Heart left ventricle (tissue), 16 donors: ENCODE results near the gene RNF213. TPM values are rescaled to one million over a fixed set of nuclear protein-coding genes. Genes with fewer than 3 reads are reported as not detected.

ENCODE experiments used
- ATAC-seq, 4 donors: fragments of 200-7000 bp; cut with Tn5 transposase; one replicate each; pipeline ENCODE4 v1.9.1; 2020 to 2022; ENCODE audit warnings: moderate library complexity in 4 of 4, mild to moderate bottlenecking in 3 of 4, moderate number of reproducible peaks in 1 of 4
- DNase-seq, 5 donors: peaks; one replicate each; pipeline ENCODE4 v3.0.0-alpha.2; 2020
- H3K27ac ChIP-seq, 12 donors: fragments of 200-600 bp; sonication (generic) in 4 of 12; one replicate each; pipeline versions ENCODE4 v1.5.0 to v1.8.0; 2016 to 2022; ENCODE audit warnings: mild to moderate bottlenecking in 2 of 12
- H3K27me3 ChIP-seq, 9 donors: fragments of 200-600 bp; sonication (generic) in 2 of 9; one replicate each; pipeline versions ENCODE4 v1.5.1 to v1.8.0; 2016 to 2022; ENCODE audit warnings: mild to moderate bottlenecking in 3 of 9
- H3K36me3 ChIP-seq, 9 donors: fragments of 200-600 bp; sonication (generic) in 2 of 9; one replicate each; pipeline versions ENCODE4 v1.5.0 to v1.8.0; 2018 to 2022; ENCODE audit warnings: mild to moderate bottlenecking in 2 of 9
- H3K4me1 ChIP-seq, 12 donors: fragments of 200-600 bp; sonication (generic) in 4 of 12; one replicate each; pipeline versions ENCODE4 v1.5.0 to v1.8.0; 2016 to 2022; ENCODE audit warnings: mild to moderate bottlenecking in 3 of 12
- H3K4me3 ChIP-seq, 12 donors: fragments of 200-600 bp; sonication (generic) in 4 of 12; one replicate each; pipeline versions ENCODE4 v1.5.0 to v1.8.0; 2017 to 2022; ENCODE audit warnings: mild to moderate bottlenecking in 9 of 12, moderate library complexity in 4 of 12
- H3K9me3 ChIP-seq, 12 donors: fragments of 200-600 bp; sonication (generic) in 4 of 12; one replicate each; pipeline versions ENCODE4 v1.5.0 to v1.8.0; 2016 to 2022; ENCODE audit warnings: mild to moderate bottlenecking in 1 of 12
- CTCF ChIP-seq, 12 donors: fragments of 200-600 bp; sonication (generic) in 4 of 12; IDR thresholded peaks; one replicate each; pipeline versions ENCODE4 v1.5.0 to v1.8.0; 2018 to 2022; ENCODE audit warnings: antibody characterized with exemption in 12 of 12, mild to moderate bottlenecking in 5 of 12
- POLR2A ChIP-seq, 2 donors: fragments of 450-650 bp; IDR thresholded peaks; one replicate each; pipeline ENCODE4 v1.6.1; 2017; ENCODE audit warnings: antibody characterized with exemption in 2 of 2, mild to moderate bottlenecking in 2 of 2, moderate library complexity in 2 of 2
- WGBS, 4 donors: extraction: QIAGEN DNeasy Blood & Tissue Kit in 2 of 4; methylation state at CpG; one replicate each; pipeline versions ENCODE4 v1.1.5 to v1.1.7; 2013 to 2018; 5-methylcytosine and 5-hydroxymethylcytosine counted together
- intact Hi-C, 10 donors: fragments of 100-400 bp; cut with DNase I; formaldehyde crosslinking; loops; one replicate each; pipeline versions ENCODE4 v1.11.1 to v1.14.2; 2022
- polyA plus RNA-seq, 2 donors: library from polyadenylated mRNA; stranded (reverse); fragments of 200-250 nt; gene quantifications; one replicate each; pipeline ENCODE4 v1.2.3, GENCODE V29; 2013
- total RNA-seq, 9 donors: library from RNA; depleted of rRNA in 2 of 9; stranded (reverse); fragments of >200 nt in 2 of 9; fragmentation: NEBNext Ultra II Directional in 3 of 9; extraction: Animal tissue kit (Norgen Biotek cat#: 25700) in 3 of 9; gene quantifications; one replicate each; pipeline versions ENCODE4 v1.1.0 to v1.2.4, GENCODE V29; 2016 to 2023
- donor health status: ischemic (EF 13 %, LVEDD 7.1; RV severe dilation, severe dysfunction).
- donor health status: healthy with polysubstance abuse.
- donor health status: DM: no; HTN: yes; CAD: no.
- donor health status: DM: no; HTN: no; CAD: no.
- donor health status: ischemic (EF 25% LVEDD 6.9; RV normal size, moderate dysfunction).
- donor health status: ischemic (EF 25% LVEDD 5.7; RV mildly dilated, moderate dysfunction).
- donor health status: healthy.
- donor health status: DM: yes; HTN: yes; CAD: no.
- donor health status: ischemic (EF 35%, LVEDD 5.7; RV mildly dilated, moderate dysfunction).
- donor health status: nonischemic (EF 11% LVEDD 7.7; RV severe dilation, severe dysfunction).
- donor health status: DM: yes; HTN: yes; CAD: no.
- donor health status: PGD.
- donor health status: ischemic (EF 29% LVEDD 5.4; RV normal size, mild dysfunction).
- donor health status: nonischemic (EF 23%, LVEDD 6.1; RV moderate dilation, normal function).

RNF213 gene
- total and polyA plus RNA-seq, 11 donors = 23.1 to 167 (median 31.4) TPM

DNA sequence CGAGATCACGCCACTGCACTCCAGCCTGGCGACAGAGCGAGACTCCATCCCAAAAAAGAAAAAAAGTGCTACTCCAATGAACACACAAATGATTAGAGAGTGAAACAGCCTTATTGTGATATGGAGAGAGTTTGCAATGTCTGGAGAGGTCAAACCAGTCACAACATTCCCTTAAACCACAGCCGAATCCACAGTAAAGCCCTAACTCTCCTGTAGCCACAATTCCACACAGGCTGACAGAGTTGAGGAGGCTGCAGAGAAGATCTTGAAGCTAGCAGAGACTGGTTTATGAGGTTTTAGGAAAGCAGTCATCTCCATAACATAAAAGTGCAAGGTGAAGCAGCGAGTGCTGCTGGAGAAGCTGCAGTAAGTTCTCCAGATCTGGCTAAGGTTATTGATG is 6.7 kb downstream of the RNF213 start:
- H3K27ac ChIP-seq = no peak overlapping the region
- ATAC-seq (no peak), DNase-seq (no peak)
- H3K36me3 ChIP-seq = peaks cover 0 to 82% (median 35%) of the 10 kb centered on the region in 9 donors
- no peaks in the 10 kb centered on the region for H3K27me3 ChIP-seq
- intact Hi-C loops = loop anchor here in 3 of 10 donors (10.0 kb wide), 1 partner anchor 123 kb away; the partner anchor contains the start of gene EIF4A3 (in 3 of the 3)
- TF ChIP-seq CTCF (IDR thresholded peaks at IDR 0.05) (no peak), POLR2A (IDR thresholded peaks at IDR 0.05) (no peak)
- WGBS, 4 donors = 96 to 99% (median 98%) methylated on average over 6 of the region's 6 CpGs
- peaks cover 0 to 82% (median 17%) of the 10 kb centered on the region in 12 donors for H3K4me1 ChIP-seq
- H3K4me3 ChIP-seq = no peak overlapping the region
- no peaks in the 10 kb centered on the region for H3K9me3 ChIP-seq

DNA sequence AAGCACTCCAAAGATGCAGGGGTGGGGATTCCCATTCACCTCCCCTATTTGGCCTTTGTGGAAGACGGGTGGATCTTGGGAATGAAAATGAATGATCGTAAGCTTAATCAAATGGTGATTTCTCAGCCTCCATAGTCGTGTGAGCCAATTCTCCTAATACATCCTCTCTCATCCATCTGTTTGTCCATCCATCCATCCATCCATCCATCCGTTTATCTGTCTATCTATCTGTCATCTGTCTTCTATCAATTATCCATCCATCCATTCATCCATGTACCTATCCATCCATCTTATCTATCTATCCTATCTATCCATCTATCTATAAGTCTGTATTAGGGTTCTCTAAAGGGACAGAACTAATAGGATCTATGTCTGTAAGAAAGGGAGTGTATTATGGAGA is 7.8 kb downstream of the RNF213 start:
- ATAC-seq (no peak), DNase-seq (no peak)
- 81 to 96% (median 88%) methylated on average over 4 of the region's 4 CpGs for WGBS, 4 donors
- peaks cover 0 to 84% (median 8%) of the 10 kb centered on the region in 12 donors for H3K4me1 ChIP-seq
- TF ChIP-seq POLR2A (IDR thresholded peaks at IDR 0.05) = no peak
- no peak for TF ChIP-seq CTCF (IDR thresholded peaks at IDR 0.05)
- no peaks in the 10 kb centered on the region for H3K9me3 ChIP-seq
- no peaks in the 10 kb centered on the region for H3K27me3 ChIP-seq
- peaks cover 0 to 93% (median 39%) of the 10 kb centered on the region in 9 donors for H3K36me3 ChIP-seq
- no peak overlapping the region for H3K27ac ChIP-seq
- intact Hi-C loops = loop anchor here in 3 of 10 donors (10.0 kb wide), 1 partner anchor 124 kb away; the partner anchor contains the start of gene EIF4A3 (in 3 of the 3)
- H3K4me3 ChIP-seq = no peak overlapping the region

DNA sequence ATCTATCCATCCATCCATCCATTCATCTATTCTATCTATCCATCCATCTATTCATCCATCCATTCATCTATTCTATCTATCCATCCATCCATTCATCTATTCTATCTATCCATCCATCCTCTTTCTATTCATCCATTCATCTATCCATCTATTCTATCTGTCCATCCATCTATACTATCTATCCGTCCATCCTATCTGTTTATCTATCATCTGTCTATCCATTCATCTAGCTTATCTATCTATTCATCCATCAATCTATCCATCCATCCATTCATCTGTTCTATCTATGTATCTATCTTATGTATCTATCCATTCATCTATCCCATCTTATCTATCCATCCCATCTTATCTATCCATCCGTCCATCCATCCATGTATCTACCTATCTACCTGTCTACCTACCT is 8.8 kb downstream of the RNF213 start:
- 78 to 89% (median 82%) methylated on average over 2 of the region's 2 CpGs for WGBS, 4 donors
- DNase-seq (no peak), ATAC-seq (no peak)
- Histone ChIP-seq H3K27me3 (no peaks in the 10 kb centered on the region), H3K4me3 (no peak overlapping the region), H3K9me3 (no peaks in the 10 kb centered on the region), H3K36me3 (peaks cover 0 to 97% (median 48%) of the 10 kb centered on the region in 9 donors), H3K27ac (no peak overlapping the region), H3K4me1 (peaks cover 0 to 86% (median 4%) of the 10 kb centered on the region in 12 donors)
- intact Hi-C loops = loop anchor here in 3 of 10 donors (10.0 kb wide), 1 partner anchor 125 kb away; the partner anchor contains the start of gene EIF4A3 (in 3 of the 3)
- no peak for TF ChIP-seq CTCF (IDR thresholded peaks at IDR 0.05)
- TF ChIP-seq POLR2A (IDR thresholded peaks at IDR 0.05) = no peak

DNA sequence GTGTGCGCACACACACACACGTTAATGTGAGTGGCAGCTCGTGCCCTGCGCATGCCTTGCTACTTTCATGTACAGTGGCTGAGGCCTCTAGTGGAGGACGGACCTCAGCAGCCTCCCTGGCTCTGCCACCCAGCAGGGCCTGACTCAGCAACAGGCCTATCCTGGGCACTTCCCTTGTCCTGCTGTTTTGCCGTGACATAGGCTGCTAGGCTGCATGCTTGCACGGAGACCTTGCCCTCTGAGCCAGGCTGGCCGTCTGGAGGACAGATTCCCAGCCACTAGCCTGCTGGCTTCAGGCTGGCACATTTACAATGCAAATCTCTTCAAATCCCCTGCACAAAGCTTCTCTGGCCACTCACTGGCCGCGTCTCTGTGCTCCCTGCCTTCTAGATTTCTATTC is 9.5 kb downstream of the RNF213 start:
- Histone ChIP-seq H3K4me3 (no peak overlapping the region), H3K9me3 (no peaks in the 10 kb centered on the region), H3K4me1 (peaks cover 0 to 79% (median 2%) of the 10 kb centered on the region in 12 donors), H3K36me3 (peaks cover 0 to 90% (median 48%) of the 10 kb centered on the region in 9 donors), H3K27ac (no peak overlapping the region), H3K27me3 (no peaks in the 10 kb centered on the region)
- DNase-seq = no peak
- WGBS, 4 donors = 80 to 86% (median 84%) methylated on average over 10 of the region's 10 CpGs
- peak in 1 of 4 donors; percentile 8 for ATAC-seq
- TF ChIP-seq POLR2A (IDR thresholded peaks at IDR 0.05) = no peak
- TF ChIP-seq CTCF (IDR thresholded peaks at IDR 0.05) = no peak
- intact Hi-C loops = no loop called here
